Neural cell (in vitro differentiated cells): ENCODE results near the gene IYD.

Experiments
- EP300 ChIP-seq: fragments of 450-650 bp; conservative IDR thresholded peaks from 2 replicates; pipeline ENCODE4 v1.6.1; 2014; ENCODE audit warnings: antibody characterized with exemption, mild to moderate bottlenecking, moderate library complexity; ENCODE audit not compliant: poor library complexity, severe bottlenecking
- EZH2 ChIP-seq: fragments of 200-600, 300-800 bp; shearing (Covaris generic), sonication (generic); IDR thresholded peaks from 2 replicates; pipeline ENCODE4 v1.6.1; 2014; ENCODE audit warnings: antibody characterized with exemption, low read length, borderline replicate concordance, mild to moderate bottlenecking; ENCODE audit not compliant: insufficient read depth, poor library complexity, severe bottlenecking
- RAD21 ChIP-seq: fragments of 450-650 bp; conservative IDR thresholded peaks from 2 replicates; pipeline ENCODE4 v1.6.1; 2014; ENCODE audit warnings: antibody characterized with exemption, mild to moderate bottlenecking, moderate library complexity
- TAF1 ChIP-seq: IDR thresholded peaks from 2 replicates; pipeline ENCODE4 v1.6.1; 2012; ENCODE audit warnings: low read depth
- TF ChIP-seq, protein P1 (sequence below): fragments of 450-650 bp; IDR thresholded peaks from 2 replicates; pipeline ENCODE4 v1.5.1; 2014; ENCODE audit warnings: antibody characterized with exemption, mild to moderate bottlenecking, moderate library complexity; ENCODE audit not compliant: poor library complexity, severe bottlenecking

- TF ChIP-seq EZH2 = no peak
- TF ChIP-seq, protein P1, sequence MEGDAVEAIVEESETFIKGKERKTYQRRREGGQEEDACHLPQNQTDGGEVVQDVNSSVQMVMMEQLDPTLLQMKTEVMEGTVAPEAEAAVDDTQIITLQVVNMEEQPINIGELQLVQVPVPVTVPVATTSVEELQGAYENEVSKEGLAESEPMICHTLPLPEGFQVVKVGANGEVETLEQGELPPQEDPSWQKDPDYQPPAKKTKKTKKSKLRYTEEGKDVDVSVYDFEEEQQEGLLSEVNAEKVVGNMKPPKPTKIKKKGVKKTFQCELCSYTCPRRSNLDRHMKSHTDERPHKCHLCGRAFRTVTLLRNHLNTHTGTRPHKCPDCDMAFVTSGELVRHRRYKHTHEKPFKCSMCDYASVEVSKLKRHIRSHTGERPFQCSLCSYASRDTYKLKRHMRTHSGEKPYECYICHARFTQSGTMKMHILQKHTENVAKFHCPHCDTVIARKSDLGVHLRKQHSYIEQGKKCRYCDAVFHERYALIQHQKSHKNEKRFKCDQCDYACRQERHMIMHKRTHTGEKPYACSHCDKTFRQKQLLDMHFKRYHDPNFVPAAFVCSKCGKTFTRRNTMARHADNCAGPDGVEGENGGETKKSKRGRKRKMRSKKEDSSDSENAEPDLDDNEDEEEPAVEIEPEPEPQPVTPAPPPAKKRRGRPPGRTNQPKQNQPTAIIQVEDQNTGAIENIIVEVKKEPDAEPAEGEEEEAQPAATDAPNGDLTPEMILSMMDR = no peak
- no peak for TF ChIP-seq RAD21
- TF ChIP-seq TAF1 = no peak
- TF ChIP-seq EP300 = no peak
These were observed 25.4 kb upstream of the IYD start for GRCh38 chr6:150343434-150343833.
